ENCODE results near the gene HCFC2.

DNA sequence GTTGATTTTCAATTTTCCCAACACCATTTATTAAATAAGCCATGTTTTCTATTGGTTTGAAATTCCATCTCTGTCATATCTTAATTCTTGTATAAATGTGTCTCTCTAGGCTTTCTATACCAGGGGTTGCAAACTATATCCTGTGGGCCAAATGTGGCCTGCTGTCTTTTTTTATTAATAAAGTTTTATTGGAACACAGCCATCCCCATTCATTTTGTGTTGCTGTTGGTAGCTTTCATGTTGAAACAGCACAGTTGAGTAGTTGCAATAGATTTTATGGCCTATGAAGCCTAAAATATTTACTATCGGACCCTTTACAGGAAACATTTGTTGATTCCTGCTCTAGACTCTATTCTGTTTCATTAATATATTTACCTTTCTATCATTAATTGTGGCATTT is 9.4 kb downstream of the HCFC2 start:
- TF ChIP-seq, protein P1, sequence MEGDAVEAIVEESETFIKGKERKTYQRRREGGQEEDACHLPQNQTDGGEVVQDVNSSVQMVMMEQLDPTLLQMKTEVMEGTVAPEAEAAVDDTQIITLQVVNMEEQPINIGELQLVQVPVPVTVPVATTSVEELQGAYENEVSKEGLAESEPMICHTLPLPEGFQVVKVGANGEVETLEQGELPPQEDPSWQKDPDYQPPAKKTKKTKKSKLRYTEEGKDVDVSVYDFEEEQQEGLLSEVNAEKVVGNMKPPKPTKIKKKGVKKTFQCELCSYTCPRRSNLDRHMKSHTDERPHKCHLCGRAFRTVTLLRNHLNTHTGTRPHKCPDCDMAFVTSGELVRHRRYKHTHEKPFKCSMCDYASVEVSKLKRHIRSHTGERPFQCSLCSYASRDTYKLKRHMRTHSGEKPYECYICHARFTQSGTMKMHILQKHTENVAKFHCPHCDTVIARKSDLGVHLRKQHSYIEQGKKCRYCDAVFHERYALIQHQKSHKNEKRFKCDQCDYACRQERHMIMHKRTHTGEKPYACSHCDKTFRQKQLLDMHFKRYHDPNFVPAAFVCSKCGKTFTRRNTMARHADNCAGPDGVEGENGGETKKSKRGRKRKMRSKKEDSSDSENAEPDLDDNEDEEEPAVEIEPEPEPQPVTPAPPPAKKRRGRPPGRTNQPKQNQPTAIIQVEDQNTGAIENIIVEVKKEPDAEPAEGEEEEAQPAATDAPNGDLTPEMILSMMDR (IDR thresholded peaks at IDR 0.05), result no peak
- TF ChIP-seq POLR2A (IDR thresholded peaks at IDR 0.05), result no peak
